Thyroid gland (tissue), 4 donors: Measurements from ENCODE around the gene ANKRD55. TPM values are rescaled to one million over a fixed set of nuclear protein-coding genes. Genes with fewer than 3 reads are reported as not detected.

ENCODE experiments used
- DNase-seq, 2 donors: peaks; one replicate each; pipeline ENCODE4 v3.0.0-alpha.2; 2019
- H3K27ac ChIP-seq, 3 donors: fragments of 200-600 bp; sonication (generic); 1 replicate in 2 of 3; 2 replicates in 1 of 3; pipeline ENCODE4 v1.5.1; 2016 to 2019; ENCODE audit warnings: mild to moderate bottlenecking in 1 of 3, moderate library complexity in 1 of 3
- H3K27me3 ChIP-seq: fragments of 200-600 bp; sonication (generic); one replicate; pipeline ENCODE4 v1.5.1; 2019
- H3K36me3 ChIP-seq, 2 donors: fragments of 200-600 bp; sonication (generic); one replicate each; pipeline ENCODE4 v1.5.1; 2016 to 2019
- H3K4me1 ChIP-seq, 2 donors: fragments of 200-600 bp; sonication (generic); one replicate each; pipeline ENCODE4 v1.5.1; 2017 to 2019
- H3K4me3 ChIP-seq, 3 donors: fragments of 200-600 bp; sonication (generic); replicated peaks in 1 of 3; 1 replicate in 2 of 3; 2 replicates in 1 of 3; pipeline ENCODE4 v1.5.1; 2016; ENCODE audit warnings: mild to moderate bottlenecking in 1 of 3
- H3K9me3 ChIP-seq: fragments of 200-600 bp; sonication (generic); one replicate; pipeline ENCODE4 v1.5.1; 2017
- CTCF ChIP-seq, 6 experiments: fragments of 200-600 bp in 3 of 6; fragments of 450-650 bp in 3 of 6; sonication (generic) in 3 of 6; IDR thresholded peaks; one replicate each; pipeline ENCODE4 v1.5.1; 2016 to 2019; ENCODE audit warnings: antibody characterized with exemption in 6 of 6, mild to moderate bottlenecking in 2 of 6, inconsistent platforms in 1 of 6, moderate library complexity in 1 of 6
- POLR2A ChIP-seq, 2 donors: fragments of 450-650 bp; IDR thresholded peaks; one replicate each; pipeline ENCODE4 v1.6.1; 2017; ENCODE audit warnings: antibody characterized with exemption in 2 of 2, mild to moderate bottlenecking in 2 of 2, moderate library complexity in 1 of 2
- WGBS, 2 donors: methylation state at CpG; one replicate each; pipeline ENCODE4 v1.1.5; 2017; 5-methylcytosine and 5-hydroxymethylcytosine counted together
- intact Hi-C: fragments of 100-400 bp; cut with DNase I; formaldehyde crosslinking; loops from one replicate; pipeline ENCODE4 v1.15.1; 2023
- total RNA-seq, 4 donors: library from RNA; depleted of rRNA; stranded (reverse); fragments of >200 nt; gene quantifications; one replicate each; pipeline ENCODE4 v1.2.3, GENCODE V29; 2016

Gene ANKRD55
- total RNA-seq, 4 donors from 2014 or later = 0.22 to 0.94 TPM; not detected in 2

GRCh38 chr5:56075361-56075760, 157.8 kb downstream of the ANKRD55 start:
- H3K4me1 ChIP-seq = peaks cover 0 to 13% of the 10 kb centered on the region in 2 donors
- H3K27ac ChIP-seq = peak overlapping the region in 2 of 3 donors; percentile 57 to 63
- DNase-seq = peak in 1 of 2 donors; percentile 10
- H3K36me3 ChIP-seq = no peaks in the 10 kb centered on the region
- TF ChIP-seq POLR2A (IDR thresholded peaks at IDR 0.05) (no peak), CTCF (IDR thresholded peaks at IDR 0.05) (no peak)
- H3K4me3 ChIP-seq = no peak overlapping the region
- 80% methylated on average over 2 of the region's 2 CpGs for WGBS, 2 donors
- no peaks in the 10 kb centered on the region for H3K27me3 ChIP-seq
- H3K9me3 ChIP-seq = no peaks in the 10 kb centered on the region
- intact Hi-C loops = no loop called here

DNA sequence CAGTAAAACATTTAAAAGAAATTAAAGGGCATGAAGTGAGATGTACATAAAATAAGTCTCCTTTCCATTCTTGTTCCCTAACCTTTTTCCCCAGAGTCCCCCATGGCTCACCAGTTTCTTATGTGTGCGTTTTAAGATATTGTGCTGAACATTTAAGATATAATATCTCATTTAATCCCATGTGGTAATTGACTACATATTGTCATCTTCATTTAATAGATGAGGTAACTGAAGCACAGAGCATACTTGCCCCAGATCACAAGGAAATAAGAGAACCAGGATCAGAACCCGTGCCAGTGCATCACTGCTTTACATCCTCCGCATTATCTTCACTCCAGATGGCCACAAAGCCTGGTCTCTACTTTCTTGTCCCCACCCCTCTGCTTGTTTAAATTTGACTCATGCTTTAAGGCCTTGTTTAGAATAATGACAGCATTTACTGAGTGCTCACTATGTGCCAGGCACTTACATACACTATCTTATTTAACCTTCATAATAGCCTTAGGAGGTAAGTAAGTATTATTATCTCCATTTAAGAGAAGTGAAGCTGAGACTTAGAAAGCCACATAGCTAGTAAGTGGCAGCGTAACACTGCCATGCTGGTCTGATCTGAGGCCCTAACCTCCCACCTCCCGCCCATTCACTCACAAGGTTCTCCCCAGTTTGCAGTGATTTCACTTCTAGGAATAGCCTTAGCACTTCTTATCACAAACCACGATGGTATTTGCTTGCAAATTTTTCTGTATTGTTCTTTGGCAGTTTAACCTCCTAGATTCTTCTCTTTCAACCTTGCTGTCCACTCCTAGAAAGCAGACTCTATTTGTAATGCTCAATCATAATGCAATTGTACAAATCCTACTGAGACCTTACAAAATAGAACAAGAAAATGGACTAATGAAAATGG, 160.0 kb downstream of the ANKRD55 start:
- H3K27me3 ChIP-seq = no peaks in the 10 kb centered on the region
- no peak overlapping the region for H3K4me3 ChIP-seq
- intact Hi-C loops = no loop called here
- 89 to 91% methylated on average over 6 of the region's 6 CpGs for WGBS, 2 donors
- no peak for DNase-seq
- no peak for TF ChIP-seq POLR2A (IDR thresholded peaks at IDR 0.05)
- no peaks in the 10 kb centered on the region for H3K36me3 ChIP-seq
- H3K27ac ChIP-seq = no peak overlapping the region
- H3K9me3 ChIP-seq = no peaks in the 10 kb centered on the region
- peaks cover 0 to 13% of the 10 kb centered on the region in 2 donors for H3K4me1 ChIP-seq

DNA sequence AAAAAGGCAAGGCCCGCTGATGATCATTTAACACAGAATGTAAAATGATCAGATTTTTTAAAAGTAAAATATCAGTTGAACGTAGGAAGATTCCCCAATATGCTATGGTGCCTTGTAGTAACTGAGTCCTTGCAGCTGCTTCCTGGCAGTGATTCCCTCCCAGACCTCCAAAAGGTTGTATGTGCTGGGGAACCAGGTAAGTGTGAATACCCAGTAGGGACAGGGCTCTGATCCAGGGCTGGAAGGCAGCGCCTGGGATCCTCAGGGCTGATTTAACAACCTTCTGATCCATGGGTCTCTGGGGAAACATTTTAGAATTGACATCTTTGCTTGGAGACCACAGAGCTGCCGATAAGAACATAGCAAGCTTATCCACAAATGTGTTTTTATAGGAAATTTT, 161.7 kb downstream of the ANKRD55 start:
- no peak for DNase-seq
- H3K36me3 ChIP-seq = no peaks in the 10 kb centered on the region
- intact Hi-C loops = no loop called here
- no peaks in the 10 kb centered on the region for H3K27me3 ChIP-seq
- H3K4me1 ChIP-seq = peaks cover 0 to 13% of the 10 kb centered on the region in 2 donors
- TF ChIP-seq CTCF (IDR thresholded peaks at IDR 0.05) (no peak), POLR2A (IDR thresholded peaks at IDR 0.05) (no peak)
- H3K27ac ChIP-seq = no peak overlapping the region
- H3K9me3 ChIP-seq = no peaks in the 10 kb centered on the region
- no peak overlapping the region for H3K4me3 ChIP-seq
- WGBS, 2 donors = 69 to 80% methylated on average over 4 of the region's 4 CpGs

DNA sequence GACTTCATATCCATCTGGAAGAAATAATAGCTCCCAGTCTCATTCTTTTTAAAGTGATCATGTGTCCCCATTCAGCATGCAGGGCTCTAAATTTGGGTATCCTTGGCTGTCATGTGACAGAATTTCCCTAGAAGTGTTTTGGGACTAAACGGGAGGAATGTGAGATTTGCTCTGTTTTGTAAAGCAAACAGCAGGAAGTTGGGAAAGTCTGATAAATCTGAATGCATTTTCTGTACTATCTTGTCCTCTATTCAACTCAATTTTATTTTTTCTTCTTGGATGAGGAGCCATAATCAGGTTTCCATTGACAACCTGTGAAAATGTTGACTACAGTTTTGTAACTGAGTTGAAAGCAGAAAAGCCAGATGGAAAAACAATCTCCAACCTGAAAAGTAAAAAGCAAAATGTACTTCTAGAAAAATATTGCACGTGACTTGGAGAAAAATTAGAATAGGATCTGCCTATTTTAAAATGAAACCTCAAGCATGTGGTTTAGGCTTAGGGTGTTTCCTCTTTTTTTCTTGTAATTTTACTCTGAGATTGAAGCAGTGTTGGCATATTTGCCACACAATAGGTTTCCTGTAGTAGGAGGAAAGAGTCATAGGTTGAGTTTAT, 162.2 kb downstream of the ANKRD55 start:
- Histone ChIP-seq H3K27me3 (no peaks in the 10 kb centered on the region), H3K36me3 (no peaks in the 10 kb centered on the region), H3K4me1 (peaks cover 0 to 13% of the 10 kb centered on the region in 2 donors), H3K9me3 (no peaks in the 10 kb centered on the region), H3K4me3 (no peak overlapping the region), H3K27ac (peak overlapping the region in 2 of 3 donors; percentile 10 to 38)
- WGBS, 2 donors = 43 to 53% methylated on average over 2 of the region's 2 CpGs
- no peak for DNase-seq
- no peak for TF ChIP-seq CTCF (IDR thresholded peaks at IDR 0.05)
- no peak for TF ChIP-seq POLR2A (IDR thresholded peaks at IDR 0.05)
- intact Hi-C loops = no loop called here

DNA sequence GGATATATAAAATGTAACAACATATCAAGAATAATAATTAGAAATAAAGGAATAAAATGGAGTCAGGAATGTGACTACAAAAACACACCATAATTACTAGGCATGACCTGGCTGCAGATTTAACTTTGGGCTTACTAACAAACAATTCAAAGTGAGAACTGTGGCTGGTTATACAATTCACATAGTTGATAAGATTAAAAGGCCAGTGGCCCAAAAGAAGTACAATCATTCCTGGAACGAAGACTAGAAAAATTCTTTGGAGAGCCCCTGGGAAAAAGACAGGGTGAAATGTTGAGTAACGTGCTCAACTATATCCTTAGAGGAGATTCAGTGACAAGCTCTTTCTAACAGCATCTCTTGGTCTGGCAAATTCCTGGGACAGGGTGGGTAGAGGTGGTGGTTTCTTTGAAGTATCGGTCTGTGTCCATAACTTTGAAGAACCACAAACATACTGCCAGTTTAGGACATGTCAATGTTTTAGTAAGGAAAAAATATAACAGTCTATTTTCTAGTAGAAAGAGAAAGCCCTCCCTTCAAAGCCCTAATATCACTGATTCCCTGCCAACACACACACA, 163.4 kb downstream of the ANKRD55 start:
- WGBS, 2 donors = 72% methylated on average over 3 of the region's 3 CpGs
- DNase-seq = no peak
- H3K36me3 ChIP-seq = no peaks in the 10 kb centered on the region
- intact Hi-C loops = no loop called here
- TF ChIP-seq CTCF (IDR thresholded peaks at IDR 0.05) (no peak), POLR2A (IDR thresholded peaks at IDR 0.05) (no peak)
- H3K27ac ChIP-seq = no peak overlapping the region
- no peaks in the 10 kb centered on the region for H3K27me3 ChIP-seq
- H3K4me3 ChIP-seq = no peak overlapping the region
- H3K9me3 ChIP-seq = no peaks in the 10 kb centered on the region
- H3K4me1 ChIP-seq = peaks cover 0 to 8% of the 10 kb centered on the region in 2 donors
